DND-41 (cell line): ENCODE measurements around the gene LHPP.
A peak's percentile ranks its signal among the peaks of the same experiment; 100 is the strongest.

ENCODE experiments used
- ATAC-seq: fragments of 200-7000 bp; cut with Tn5 transposase; 3 replicates; pipeline ENCODE4 v1.9.1; 2021; ENCODE audit warnings: low read depth; ENCODE audit not compliant: insufficient read depth
- DNase-seq: peaks from one replicate; pipeline ENCODE4 v3.0.0-alpha.2; 2020
- H2AFZ ChIP-seq: 2 replicates; pipeline ENCODE4 v1.6.0; 2012; ENCODE audit warnings: low read depth, low read length
- H3K27ac ChIP-seq: 2 replicates; pipeline ENCODE4 v1.5.1; 2012; ENCODE audit warnings: low read length, inconsistent platforms
- H3K27me3 ChIP-seq: fragments of 200-600 bp; sonication (generic); 2 replicates; pipeline ENCODE4 v1.6.0; 2012; ENCODE audit warnings: low read length, mild to moderate bottlenecking, inconsistent platforms; ENCODE audit not compliant: insufficient read depth, poor library complexity
- H3K36me3 ChIP-seq: 2 replicates; pipeline ENCODE4 v1.5.1; 2012; ENCODE audit warnings: low read length, inconsistent platforms; ENCODE audit not compliant: insufficient read depth
- H3K4me1 ChIP-seq: 2 replicates; pipeline ENCODE4 v1.5.1; 2012; ENCODE audit warnings: mild to moderate bottlenecking, low read length; ENCODE audit not compliant: insufficient read depth
- H3K4me2 ChIP-seq: 2 replicates; pipeline ENCODE4 v1.6.0; 2012; ENCODE audit warnings: mild to moderate bottlenecking, moderate library complexity, low read length, inconsistent platforms; ENCODE audit not compliant: insufficient read depth
- H3K4me3 ChIP-seq, 2 experiments: fragments of 200-600 bp in 1 of 2; shearing (Covaris generic) in 1 of 2; 2 replicates each; pipeline ENCODE4 v1.5.1; 2012 to 2016; ENCODE audit warnings: inconsistent platforms in 2 of 2, low read length in 2 of 2, mild to moderate bottlenecking in 2 of 2, low read depth in 1 of 2, moderate library complexity in 1 of 2
- H3K79me2 ChIP-seq: 2 replicates; pipeline ENCODE4 v1.6.0; 2012; ENCODE audit warnings: low read length, inconsistent platforms; ENCODE audit not compliant: insufficient read depth
- H3K9ac ChIP-seq: 2 replicates; pipeline ENCODE4 v1.6.0; 2012; ENCODE audit warnings: low read depth, mild to moderate bottlenecking, inconsistent platforms, low read length, moderate library complexity
- H3K9me3 ChIP-seq: 2 replicates; pipeline ENCODE4 v1.5.1; 2012; ENCODE audit warnings: low read length, moderate library complexity, mild to moderate bottlenecking, inconsistent platforms; ENCODE audit not compliant: insufficient read depth, severe bottlenecking
- H4K20me1 ChIP-seq: 2 replicates; pipeline ENCODE4 v1.6.0; 2012; ENCODE audit warnings: low read length; ENCODE audit not compliant: insufficient read depth
- EZH2 ChIP-seq: IDR thresholded peaks from 3 replicates; pipeline ENCODE4 v1.6.1; 2012; ENCODE audit warnings: borderline replicate concordance, low read depth, mild to moderate bottlenecking, moderate library complexity, low read length, inconsistent platforms; ENCODE audit not compliant: severe bottlenecking
- TF ChIP-seq, protein P1 (sequence below): IDR thresholded peaks from 2 replicates; pipeline ENCODE4 v1.5.1; 2012; ENCODE audit warnings: borderline replicate concordance, low read length, moderate library complexity, mild to moderate bottlenecking; ENCODE audit not compliant: poor library complexity, severe bottlenecking; ENCODE audit errors: extremely low read depth

Gene LHPP

DNA sequence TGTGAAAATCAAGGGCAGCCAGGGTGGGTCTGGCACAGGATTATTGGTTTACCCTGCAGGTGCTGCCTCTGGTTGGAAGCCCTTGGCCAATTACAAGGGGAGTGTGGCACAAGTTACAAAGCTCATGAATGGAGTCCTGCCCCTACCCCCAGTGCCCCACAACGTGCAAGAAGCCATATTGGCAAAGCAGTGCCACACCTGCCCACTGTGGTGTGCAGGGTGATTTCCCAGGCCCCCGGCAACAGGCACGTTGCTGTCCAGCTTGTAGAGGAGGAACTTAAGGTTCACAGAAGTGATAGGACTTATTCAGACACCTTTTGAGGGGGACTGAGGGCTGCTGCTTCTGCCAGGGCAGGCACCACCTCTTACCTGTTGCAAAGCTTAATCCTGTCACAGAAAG is 11.4 kb downstream of the LHPP start:
- no peak overlapping the region for H3K9ac ChIP-seq
- DNase-seq (no peak), ATAC-seq (no peak)
- H3K36me3 ChIP-seq, result no peaks in the 10 kb centered on the region
- H3K4me2 ChIP-seq, result no peak overlapping the region
- TF ChIP-seq, protein P1, sequence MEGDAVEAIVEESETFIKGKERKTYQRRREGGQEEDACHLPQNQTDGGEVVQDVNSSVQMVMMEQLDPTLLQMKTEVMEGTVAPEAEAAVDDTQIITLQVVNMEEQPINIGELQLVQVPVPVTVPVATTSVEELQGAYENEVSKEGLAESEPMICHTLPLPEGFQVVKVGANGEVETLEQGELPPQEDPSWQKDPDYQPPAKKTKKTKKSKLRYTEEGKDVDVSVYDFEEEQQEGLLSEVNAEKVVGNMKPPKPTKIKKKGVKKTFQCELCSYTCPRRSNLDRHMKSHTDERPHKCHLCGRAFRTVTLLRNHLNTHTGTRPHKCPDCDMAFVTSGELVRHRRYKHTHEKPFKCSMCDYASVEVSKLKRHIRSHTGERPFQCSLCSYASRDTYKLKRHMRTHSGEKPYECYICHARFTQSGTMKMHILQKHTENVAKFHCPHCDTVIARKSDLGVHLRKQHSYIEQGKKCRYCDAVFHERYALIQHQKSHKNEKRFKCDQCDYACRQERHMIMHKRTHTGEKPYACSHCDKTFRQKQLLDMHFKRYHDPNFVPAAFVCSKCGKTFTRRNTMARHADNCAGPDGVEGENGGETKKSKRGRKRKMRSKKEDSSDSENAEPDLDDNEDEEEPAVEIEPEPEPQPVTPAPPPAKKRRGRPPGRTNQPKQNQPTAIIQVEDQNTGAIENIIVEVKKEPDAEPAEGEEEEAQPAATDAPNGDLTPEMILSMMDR, result no peak
- TF ChIP-seq EZH2, result no peak
- H3K4me3 ChIP-seq, result no peak overlapping the region
- H2AFZ ChIP-seq, result no peak overlapping the region
- H3K27ac ChIP-seq, result no peak overlapping the region
- H3K27me3 ChIP-seq, result no peaks in the 10 kb centered on the region
- peaks cover 15% of the 10 kb centered on the region for H4K20me1 ChIP-seq
- H3K79me2 ChIP-seq, result no peaks in the 10 kb centered on the region
- H3K9me3 ChIP-seq, result no peaks in the 10 kb centered on the region
- H3K4me1 ChIP-seq, result no peaks in the 10 kb centered on the region

DNA sequence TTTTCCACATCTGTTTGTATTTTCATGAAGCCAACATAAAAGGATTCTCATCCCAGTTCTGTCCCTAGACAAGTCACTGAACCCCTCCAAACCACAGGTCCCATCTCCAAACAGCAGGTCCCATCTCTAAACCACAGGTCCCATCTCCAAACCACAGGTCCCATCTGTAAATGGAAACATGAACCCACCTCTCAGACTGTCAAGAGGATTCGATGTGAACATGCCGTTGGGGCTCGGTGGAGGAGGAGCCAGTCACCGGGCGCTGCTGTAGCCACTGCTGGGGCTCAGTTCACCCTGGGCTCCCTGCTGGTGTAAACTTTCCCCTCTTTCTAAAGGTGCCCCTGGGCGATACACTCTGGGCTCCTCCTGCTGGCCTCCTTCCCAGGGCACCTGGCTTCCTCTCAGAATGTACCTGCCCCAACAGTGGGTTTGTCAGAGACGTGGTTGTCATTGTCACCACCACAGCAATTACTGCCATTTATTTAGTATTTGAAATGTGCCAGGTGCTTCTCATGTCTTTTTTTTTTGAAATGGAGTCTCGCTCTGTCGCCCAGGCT is 13.0 kb downstream of the LHPP start:
- Histone ChIP-seq H3K9me3 (no peaks in the 10 kb centered on the region), H2AFZ (no peak overlapping the region), H3K27me3 (no peaks in the 10 kb centered on the region), H4K20me1 (peaks cover 19% of the 10 kb centered on the region), H3K27ac (no peak overlapping the region), H3K9ac (no peak overlapping the region), H3K36me3 (no peaks in the 10 kb centered on the region), H3K4me2 (no peak overlapping the region), H3K4me1 (no peaks in the 10 kb centered on the region), H3K4me3 (no peak overlapping the region), H3K79me2 (no peaks in the 10 kb centered on the region)
- DNase-seq (no peak), ATAC-seq (peak; percentile 55)
- TF ChIP-seq, protein P1, result no peak
- no peak for TF ChIP-seq EZH2

DNA sequence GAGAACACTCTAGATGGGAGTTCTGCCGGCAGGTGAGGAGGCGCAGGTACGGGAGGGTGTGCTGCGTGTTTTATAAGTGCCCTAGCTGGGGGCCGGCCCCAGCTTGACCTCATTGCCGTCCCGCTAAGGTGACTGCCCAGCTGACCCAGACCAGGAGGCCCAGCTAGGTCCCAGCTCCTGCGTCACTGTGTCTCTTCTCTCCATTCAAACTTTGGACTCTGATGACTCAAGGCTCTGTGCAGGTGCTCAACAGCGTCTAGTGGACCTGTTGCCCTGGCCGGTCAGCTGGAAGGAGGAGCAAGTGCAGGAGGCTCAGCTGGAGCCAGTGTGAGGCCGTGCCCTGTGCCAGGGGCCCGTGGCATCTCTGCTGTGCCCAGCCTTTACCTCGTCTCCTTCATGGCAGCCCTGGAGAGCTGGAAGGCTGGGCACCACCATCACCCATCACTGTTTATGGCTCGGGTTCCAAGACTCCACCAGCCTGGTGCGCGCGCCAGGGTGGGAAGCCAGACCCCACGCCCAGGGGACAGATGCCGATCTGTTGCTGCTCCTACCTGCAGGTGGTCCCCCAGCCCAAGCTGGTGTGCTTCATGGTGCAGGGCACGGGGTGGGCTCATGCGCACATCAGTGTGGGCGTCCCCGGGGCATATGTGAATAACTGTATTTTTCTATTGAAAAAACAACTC is 14.6 kb downstream of the LHPP start:
- no peak for DNase-seq
- Histone ChIP-seq H3K36me3 (no peaks in the 10 kb centered on the region), H3K4me3 (no peak overlapping the region), H3K9me3 (no peaks in the 10 kb centered on the region), H3K79me2 (no peaks in the 10 kb centered on the region), H3K9ac (no peak overlapping the region), H3K4me2 (no peak overlapping the region), H3K27ac (no peak overlapping the region), H3K27me3 (no peaks in the 10 kb centered on the region), H4K20me1 (0 out of 2 replicates have a peak, but pooled peaks cover 14% of the 10 kb centered on the region), H3K4me1 (no peaks in the 10 kb centered on the region), H2AFZ (no peak overlapping the region)
- TF ChIP-seq EZH2, result no peak
- TF ChIP-seq, protein P1, result no peak
- ATAC-seq, result no peak
